Measurements from ENCODE around the gene TAF4. TPM values are rescaled to one million over a fixed set of nuclear protein-coding genes. Genes with fewer than 3 reads are reported as not detected.

TAF4 gene
- total and polyA plus RNA-seq, 2 of the 13 experiments (the other 11 are each of a cell fraction or from before 2014, with no cell fraction given) = 5.9 to 12.0 TPM

- no peak for TF ChIP-seq ATAD3A (CRISPR knock-in tag; IDR thresholded peaks at IDR 0.05)
- no peak for TF ChIP-seq TIGD3 (CRISPR knock-in tag; IDR thresholded peaks at IDR 0.05; ENCODE audit: borderline replicate concordance)
- TF ChIP-seq ZC3H4 (CRISPR knock-in tag; IDR thresholded peaks at IDR 0.05; ENCODE audit: borderline replicate concordance) = peak; percentile 73; the same call in 1 of the 2 replicates
- TF ChIP-seq SMARCC2 (IDR thresholded peaks at IDR 0.05) = no peak
- no peak for TF ChIP-seq FLYWCH1 (CRISPR knock-in tag; IDR thresholded peaks at IDR 0.05)
- TF ChIP-seq ZNF20 (CRISPR knock-in tag; IDR thresholded peaks at IDR 0.05) = no peak; the same call in 1 of the 2 replicates
- TF ChIP-seq ZNF773 (CRISPR knock-in tag; IDR thresholded peaks at IDR 0.05; ENCODE audit: borderline replicate concordance) = no peak
- TF ChIP-seq TRIM24 (CRISPR knock-in tag; IDR thresholded peaks at IDR 0.05) = no peak
- no peak for TF ChIP-seq ZFP36 (IDR thresholded peaks at IDR 0.05; ENCODE audit: borderline replicate concordance, low read depth, low read length, partially characterized antibody)
- no peak for TF ChIP-seq ZNF510 (CRISPR knock-in tag; IDR thresholded peaks at IDR 0.05; ENCODE audit: low read depth)
- TF ChIP-seq ZFP1 (CRISPR knock-in tag; IDR thresholded peaks at IDR 0.05) = no peak
- TF ChIP-seq ZNF570 (CRISPR knock-in tag; IDR thresholded peaks at IDR 0.05; ENCODE audit: borderline replicate concordance) = no peak
- no peak for TF ChIP-seq RARA (CRISPR knock-in tag; IDR thresholded peaks at IDR 0.05)
- 0 out of 2 replicates have a peak, but pooled peaks have one; percentile 76 for TF ChIP-seq PREB (CRISPR knock-in tag; IDR thresholded peaks at IDR 0.05)
- TF ChIP-seq TMF1 (CRISPR knock-in tag; IDR thresholded peaks at IDR 0.05; ENCODE audit: low read depth) = 0 out of 2 replicates have a peak, but pooled peaks have one; percentile 8
- TF ChIP-seq ARID5B (CRISPR knock-in tag; IDR thresholded peaks at IDR 0.05) = no peak
- TF ChIP-seq FOXA1 (IDR thresholded peaks at IDR 0.05) = no peak
- TF ChIP-seq FOXA1 (CRISPR knock-in tag; IDR thresholded peaks at IDR 0.05) = no peak
- TF ChIP-seq SP1 (IDR thresholded peaks at IDR 0.05) = no peak
- TF ChIP-seq SP1 (CRISPR knock-in tag; IDR thresholded peaks at IDR 0.05) = no peak
- no peak; the same call in 1 of the 2 replicates for TF ChIP-seq ZNF639 (CRISPR knock-in tag; conservative IDR thresholded peaks at IDR 0.05)
- no peak for TF ChIP-seq TFDP1 (CRISPR knock-in tag; IDR thresholded peaks at IDR 0.05; ENCODE audit: borderline replicate concordance)
These were observed 780 bp upstream of the TAF4 start (continued) for GRCh38 chr20:62066339-62066982.

Data from HepG2 (cell line).